Activated CD8-positive, alpha-beta memory T cell treated with anti-CD3 and anti-CD28 coated beads, Interleukin-2, amount 50 U/mL, for 24 hours (primary cell): ENCODE results near the gene WAC.
"Not testable (repeated sequence)": the region's sequence is repeated elsewhere in the genome, so short reads cannot be mapped to it uniquely, and the experiment has no call there.

Source experiments
- DNase-seq: peaks from one replicate; pipeline ENCODE4 v3.0.0-alpha.2; 2020; ENCODE audit errors: extremely low read depth

Gene WAC

DNA sequence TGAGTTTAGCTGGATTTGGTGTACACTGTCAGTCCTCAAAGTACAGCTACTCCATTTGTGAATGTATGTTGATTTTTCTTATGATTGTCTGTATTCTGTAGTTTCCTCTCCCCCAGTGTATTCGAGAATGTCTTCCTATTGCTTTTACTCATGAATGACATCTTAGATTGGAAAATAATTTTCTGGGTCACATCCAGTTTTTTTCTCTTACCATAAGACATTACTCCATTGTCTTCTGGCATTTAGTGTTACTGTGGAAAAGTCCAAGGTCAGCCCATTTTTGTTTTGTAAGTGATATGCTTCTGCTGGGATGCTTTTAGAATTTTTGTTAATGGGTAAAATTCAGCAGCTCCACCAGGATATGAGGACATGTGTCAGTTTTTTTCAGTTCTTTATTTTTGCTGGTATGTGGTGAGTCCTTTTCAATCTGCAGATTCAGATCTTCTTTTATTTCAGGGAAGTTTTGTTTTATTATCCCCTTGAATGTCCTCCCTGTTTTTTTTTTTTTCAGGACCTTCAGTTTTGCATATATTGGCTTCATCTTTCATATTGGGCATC is 33.6 kb downstream of the WAC start:
- DNase-seq: no peak

DNA sequence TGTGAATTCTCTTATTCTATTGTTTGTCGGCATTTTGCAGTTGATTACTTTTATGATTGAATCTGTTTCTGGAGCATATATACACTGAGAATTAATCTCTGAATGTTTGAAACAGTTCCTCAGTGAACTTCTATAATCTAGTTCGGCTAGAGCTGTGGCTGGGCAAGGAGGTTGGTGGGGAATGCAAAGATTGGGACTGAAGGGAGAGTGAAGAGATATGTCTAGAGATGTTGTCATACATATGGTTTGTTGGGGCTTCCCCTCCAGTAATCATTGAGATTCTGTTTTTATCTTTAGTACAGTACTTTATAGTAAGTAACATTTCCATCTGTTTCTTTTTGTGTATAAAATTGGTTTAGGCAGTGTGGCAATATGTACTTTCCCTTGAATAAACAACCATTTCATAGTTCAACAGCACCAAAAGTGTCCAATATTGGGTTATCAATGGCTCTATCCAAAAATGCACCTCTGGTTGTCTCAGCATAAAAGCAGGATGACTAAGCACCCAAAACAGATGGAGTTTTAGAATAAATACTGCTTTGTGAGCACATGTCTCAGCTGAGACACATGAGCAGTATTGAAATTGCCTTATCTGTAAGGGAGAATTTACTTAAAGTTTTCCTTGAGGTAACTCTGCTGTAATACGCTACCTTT is 36.7 kb downstream of the WAC start:
- DNase-seq: no peak

DNA sequence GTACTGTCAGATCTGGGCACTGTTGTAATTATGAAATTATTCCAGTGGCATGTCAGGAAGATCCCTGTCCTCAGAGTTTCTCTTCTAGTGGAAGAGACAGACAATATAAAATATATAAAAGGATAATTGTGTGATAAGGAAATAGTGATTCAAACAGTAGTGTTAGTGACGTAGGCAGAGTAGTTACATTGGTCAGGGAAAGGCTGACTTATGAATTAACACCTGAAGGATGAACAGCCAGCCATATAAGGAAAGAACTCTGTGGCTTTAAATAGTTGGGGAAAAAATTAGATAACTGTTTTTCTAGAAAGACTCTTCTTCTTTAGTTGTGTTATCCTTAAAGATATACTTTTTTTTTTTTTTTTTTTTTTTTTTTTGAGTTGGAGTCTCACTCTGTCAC is 37.7 kb downstream of the WAC start:
- no peak for DNase-seq

DNA sequence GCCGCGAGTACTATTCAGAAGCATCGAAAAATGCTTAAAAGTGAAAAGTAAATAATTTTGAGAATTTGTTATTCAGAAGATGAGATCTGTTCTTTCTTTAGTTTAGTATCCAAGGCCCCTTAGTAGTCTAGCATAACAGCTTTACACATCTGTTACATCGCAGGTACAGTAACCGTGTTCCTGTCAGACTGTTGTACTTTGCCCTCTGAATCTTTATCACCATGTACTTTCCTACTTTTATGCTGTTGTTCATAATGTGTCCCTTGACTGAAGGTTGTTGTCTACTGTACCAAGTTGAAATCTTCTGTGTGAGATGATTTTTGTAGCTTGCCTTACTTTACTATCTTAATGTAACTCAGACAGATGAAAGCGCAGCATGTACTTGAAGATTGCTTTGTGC is 38.3 kb downstream of the WAC start:
- DNase-seq: no peak

DNA sequence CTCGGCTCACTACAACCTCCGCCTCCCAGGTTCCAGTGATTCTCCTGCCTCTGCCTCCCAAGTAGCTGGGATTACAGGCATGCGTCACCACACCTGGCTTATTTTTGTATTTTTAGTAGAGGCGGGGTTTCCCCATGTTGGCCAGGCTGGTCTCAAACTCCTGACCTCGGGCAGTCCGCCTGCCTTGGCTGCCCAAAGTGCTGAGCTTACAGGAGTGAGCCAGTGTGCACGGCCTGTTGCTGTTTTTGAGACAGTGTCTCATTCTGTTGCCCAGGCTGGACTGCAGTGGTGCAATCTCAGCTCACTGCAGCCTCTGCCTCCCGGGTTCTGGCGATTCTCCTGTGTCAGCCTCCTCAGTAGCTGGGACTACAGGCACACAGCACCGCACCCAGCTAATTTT is 41.3 kb downstream of the WAC start:
- DNase-seq: not testable (repeated sequence)

DNA sequence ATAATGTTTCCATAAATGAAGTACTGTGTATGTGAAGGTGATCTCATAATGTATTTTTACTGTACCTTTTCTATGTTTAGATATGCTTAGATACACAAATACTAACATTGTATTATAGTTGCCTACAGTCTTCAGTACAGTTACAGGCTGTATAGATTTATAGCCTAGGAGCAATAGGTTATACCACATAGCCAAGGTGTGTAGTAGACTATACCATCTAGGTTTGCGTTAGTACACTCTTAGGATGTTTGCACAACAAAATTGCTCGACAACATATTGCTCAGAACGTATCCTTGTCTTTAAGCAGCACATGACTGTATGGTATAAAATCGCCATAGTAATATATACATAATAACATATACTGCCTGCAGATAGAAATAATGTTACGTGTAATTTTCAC is 42.9 kb downstream of the WAC start:
- DNase-seq: no peak

DNA sequence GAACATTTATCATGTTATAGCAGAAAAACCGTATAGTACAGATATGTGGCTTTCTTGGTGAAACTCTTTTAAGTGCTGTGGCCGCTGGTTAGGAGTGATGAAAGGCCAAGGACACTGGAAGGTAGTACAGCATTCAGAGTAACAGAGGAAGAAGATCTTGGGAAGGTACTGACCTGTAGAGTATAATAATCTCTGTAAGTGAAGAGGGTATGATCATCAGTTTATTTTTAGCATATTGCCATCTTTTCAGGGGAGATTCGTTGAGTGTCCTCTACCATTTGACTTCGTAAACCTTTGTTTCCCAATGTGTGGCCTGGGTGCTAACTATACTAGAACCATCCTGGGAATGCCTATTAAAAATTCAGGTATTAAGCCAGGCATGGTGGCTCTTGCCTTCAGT is 44.6 kb downstream of the WAC start:
- no peak for DNase-seq

DNA sequence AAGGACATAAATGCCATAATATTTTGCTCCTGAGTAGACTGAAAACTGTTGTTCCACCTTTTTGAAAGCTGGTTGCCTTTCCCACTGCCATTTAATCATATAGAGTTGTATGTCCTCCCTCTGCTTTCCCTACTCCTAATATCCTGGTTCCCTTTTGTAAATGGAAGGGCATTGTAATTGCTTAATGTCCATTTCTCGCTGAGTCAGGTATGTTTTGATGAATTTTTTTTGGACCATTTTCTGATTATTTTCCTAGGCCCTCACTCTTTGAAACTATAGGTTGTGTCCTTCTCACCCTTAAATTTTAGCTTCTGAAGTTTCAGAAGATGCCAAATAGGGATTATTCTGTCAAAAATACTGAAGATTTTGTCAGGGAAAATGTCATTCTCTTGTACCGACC is 45.5 kb downstream of the WAC start:
- DNase-seq: no peak

DNA sequence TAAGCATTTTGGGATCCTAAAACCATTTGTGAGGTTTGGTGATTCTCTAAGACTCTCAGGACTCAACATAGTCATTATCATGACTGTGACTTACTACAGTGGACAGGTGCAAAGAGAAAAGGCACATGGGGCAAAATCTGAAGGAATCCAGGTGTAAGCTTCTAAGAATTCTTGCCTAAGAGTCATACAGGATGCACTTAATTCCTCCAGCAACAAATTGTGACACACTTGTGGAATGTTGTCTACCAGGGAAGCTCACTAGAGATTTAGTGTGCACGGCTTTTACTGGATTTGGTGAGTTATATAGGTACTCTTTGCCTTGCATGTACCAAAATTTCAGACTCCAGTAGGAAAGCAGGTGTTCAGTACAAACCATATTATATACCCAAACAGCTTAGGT is 47.9 kb downstream of the WAC start:
- DNase-seq: no peak

DNA sequence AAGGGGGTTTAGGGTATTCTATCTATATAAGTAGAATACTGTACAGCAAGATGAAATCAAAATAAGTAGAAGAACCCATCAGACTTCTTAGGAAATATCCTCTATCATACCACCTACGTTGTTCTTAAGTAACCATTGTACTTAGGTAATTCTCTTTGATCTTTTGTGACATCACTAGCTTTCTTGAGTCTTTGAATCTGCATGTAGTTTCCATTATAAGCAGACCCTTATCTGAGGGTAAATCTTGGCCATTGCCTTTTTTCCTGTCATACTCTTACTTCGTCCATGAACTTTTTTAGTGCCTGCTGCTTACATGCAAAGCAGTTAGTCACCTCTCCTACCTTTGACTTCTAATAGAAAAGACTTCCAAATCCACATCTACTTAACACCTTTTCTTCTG is 49.0 kb downstream of the WAC start:
- DNase-seq: no peak

DNA sequence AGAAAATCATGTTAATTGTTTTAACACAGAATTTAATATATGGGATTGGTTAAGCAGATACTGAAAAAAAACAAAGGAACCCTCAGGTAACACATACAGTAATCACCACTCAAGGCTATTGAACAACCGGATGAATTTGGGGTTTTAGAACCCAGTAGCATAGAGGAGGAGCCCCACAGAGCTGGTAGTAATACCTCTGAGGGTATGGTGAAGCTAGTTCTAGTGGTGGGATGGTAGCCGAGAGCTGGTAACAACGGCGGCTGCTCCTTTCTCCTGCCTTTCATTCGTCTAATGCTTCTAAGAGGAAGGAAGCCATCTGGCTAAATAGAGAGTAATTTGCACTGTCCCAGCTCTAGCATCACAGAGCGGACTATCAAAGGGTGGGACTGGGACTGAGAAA is 52.2 kb downstream of the WAC start:
- DNase-seq: no peak

DNA sequence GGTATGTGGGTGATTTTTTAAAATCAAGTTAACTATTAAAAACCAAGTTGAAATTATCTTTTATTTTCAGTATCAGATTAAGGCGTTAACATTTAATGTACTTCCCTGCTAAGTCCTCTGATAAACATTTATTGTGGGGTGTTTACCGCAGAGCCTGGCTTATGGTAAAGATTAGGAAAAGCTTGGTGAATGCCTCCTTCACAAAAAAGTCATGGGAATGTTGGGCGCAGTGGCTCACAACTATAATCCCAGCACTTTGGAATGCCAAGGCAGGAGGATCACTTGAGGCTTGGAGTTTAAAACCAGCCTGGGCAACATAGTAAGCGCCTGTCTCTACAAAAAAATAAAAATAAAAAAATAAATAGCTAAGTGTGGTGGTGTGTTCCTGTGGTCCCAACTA is 53.3 kb downstream of the WAC start:
- DNase-seq: no peak

DNA sequence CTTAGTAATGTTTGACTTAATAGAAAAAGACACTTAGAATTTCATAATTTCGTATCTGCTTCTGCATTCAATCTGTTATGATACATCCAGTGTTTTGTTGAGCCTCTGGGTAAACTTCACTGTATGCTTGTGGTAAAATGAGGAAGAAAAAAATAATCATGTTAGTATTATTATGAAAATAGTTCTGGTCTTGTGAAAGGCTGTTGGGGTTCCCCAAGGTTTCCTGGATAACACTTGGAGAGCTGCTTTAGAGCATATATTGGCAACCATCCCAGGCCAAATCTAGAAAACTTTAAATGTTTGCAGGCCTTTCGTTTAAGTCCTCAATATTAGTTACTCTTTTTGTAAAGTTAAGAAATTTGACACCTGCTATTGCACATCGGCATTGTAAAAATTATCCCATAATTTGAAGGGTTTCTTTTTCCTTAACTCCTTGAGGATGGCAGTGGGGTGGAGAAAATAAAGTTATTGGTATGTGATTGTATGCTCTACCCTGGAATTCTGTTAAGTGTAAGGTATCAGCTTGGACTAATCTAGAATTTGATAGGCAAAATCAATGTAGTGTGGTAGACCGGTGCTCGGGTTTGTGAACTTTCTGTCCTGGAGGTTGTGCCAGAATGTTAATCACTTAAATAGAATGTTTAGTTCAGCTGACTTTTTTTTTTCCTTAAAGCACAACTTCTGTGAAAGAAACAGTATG is 54.5 kb downstream of the WAC start:
- no peak for DNase-seq

DNA sequence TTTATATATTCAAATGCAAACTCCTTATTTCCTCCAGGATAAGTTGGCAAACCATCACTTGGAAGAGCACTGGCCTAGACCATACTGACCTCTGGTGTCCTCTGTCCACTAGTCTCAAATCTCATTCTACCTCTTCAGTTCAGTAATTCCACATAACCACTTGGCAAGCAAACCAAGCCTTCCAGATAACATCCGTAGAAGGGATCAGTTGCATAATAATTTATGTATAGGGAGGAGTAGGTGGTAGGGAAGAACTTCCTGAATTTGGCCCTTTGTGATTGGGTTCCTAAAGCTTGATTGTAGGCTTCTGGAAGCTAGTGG is 55.0 kb downstream of the WAC start:
- DNase-seq: no peak

DNA sequence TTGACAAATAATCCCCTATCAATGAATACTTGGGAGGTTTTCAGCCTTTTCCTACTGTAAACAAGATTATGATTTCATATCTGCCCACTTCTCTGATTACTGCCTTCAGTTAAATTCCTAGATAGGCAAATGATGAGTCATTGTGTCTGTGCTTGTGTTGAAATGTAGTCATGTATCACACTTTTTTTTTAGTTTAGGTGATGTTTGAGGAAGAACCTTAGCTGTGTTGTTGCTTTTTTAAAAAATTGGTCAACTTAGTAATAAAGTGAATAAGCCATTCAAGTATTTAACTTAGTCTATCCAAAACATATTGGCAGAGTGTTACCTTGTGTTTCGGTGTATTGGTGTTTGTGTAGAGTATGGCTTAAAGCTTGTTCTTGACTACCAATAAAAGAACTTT is 60.0 kb downstream of the WAC start:
- no peak for DNase-seq

DNA sequence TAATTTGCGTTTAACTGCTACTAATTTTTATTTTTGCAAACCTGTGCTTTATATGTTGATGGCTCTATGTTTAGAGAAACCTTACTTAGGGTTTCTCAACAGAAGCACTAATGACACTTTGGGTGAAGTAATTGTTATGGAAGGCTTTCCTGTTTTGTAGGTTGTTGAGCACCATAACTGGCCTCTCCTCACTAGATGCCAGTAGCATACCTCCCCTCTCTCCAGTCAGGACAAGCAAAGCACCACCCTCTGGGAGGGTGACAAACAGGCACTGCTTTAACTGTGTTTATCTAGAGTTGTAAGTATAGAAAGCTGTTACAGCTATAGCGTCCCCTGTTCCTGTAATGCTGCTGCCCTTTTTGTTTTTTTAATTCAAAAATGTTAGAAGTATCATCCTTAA is 60.9 kb downstream of the WAC start:
- no peak for DNase-seq

DNA sequence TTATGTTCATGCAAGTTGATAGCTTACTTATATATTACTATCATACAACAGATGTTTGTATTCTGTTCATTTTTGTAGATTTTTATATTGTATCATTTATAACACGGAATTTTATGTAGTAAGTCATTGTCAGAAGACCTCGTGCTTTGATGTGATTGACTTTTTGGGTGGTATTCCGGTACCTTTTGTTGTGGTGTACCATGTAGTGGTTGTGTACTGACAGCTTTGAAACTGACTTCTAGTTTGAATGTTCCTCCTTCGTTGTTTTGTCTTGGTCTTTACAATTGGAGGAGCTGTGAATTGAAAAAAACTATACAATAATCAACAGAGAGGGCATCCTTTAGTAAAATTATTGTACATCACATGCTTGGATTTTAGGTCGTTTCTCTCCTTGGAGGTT is 61.5 kb downstream of the WAC start:
- no peak for DNase-seq

DNA sequence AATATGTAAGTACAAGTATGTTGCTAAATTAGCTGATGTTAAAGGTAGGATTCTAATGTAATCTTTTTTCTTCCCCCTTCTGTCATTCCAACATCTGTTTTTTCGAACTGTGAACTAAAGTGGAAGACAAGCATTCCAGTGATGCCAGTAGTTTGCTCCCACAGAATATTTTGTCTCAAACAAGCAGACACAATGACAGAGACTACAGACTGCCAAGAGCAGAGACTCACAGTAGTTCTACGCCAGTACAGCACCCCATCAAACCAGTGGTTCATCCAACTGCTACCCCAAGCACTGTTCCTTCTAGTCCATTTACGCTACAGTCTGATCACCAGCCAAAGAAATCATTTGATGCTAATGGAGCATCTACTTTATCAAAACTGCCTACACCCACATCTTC is 62.7 kb downstream of the WAC start:
- DNase-seq: no peak

DNA sequence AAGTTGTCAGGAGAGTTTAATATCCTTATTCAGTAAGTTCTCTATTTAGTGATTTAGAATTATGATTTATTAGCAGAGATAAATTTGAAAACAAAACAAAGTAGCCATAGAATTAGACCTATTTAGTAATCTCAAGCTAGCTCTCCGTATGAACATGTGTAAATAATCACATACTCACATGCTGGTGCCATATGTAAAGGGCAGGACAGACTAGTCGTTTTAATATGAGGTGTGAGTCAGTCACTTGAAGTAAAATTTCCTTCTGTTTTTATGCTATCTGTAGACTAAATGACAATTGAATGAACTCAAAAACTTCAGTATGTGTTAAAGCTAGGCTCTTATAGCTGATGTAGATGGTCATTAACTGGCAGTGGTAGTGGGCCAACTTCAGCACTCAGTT is 67.1 kb downstream of the WAC start:
- DNase-seq: no peak

DNA sequence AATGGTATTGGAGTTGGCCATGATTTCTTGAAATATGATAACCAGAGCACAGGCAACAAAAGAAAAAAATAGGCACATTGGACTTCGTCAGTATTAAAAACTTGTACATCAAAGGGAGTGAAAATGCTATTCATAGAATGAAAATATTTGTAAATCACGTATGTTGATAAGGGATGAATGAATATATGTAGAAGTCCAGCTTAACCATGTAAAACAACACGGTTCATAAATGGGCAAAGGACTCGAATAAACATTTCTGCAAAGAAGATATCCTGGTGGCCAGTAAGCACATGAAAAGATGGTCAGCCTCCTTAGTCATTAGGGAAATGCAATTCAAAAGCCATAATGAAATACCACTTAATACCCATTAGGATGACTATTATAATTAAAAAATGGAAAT is 68.1 kb downstream of the WAC start:
- DNase-seq: no peak

DNA sequence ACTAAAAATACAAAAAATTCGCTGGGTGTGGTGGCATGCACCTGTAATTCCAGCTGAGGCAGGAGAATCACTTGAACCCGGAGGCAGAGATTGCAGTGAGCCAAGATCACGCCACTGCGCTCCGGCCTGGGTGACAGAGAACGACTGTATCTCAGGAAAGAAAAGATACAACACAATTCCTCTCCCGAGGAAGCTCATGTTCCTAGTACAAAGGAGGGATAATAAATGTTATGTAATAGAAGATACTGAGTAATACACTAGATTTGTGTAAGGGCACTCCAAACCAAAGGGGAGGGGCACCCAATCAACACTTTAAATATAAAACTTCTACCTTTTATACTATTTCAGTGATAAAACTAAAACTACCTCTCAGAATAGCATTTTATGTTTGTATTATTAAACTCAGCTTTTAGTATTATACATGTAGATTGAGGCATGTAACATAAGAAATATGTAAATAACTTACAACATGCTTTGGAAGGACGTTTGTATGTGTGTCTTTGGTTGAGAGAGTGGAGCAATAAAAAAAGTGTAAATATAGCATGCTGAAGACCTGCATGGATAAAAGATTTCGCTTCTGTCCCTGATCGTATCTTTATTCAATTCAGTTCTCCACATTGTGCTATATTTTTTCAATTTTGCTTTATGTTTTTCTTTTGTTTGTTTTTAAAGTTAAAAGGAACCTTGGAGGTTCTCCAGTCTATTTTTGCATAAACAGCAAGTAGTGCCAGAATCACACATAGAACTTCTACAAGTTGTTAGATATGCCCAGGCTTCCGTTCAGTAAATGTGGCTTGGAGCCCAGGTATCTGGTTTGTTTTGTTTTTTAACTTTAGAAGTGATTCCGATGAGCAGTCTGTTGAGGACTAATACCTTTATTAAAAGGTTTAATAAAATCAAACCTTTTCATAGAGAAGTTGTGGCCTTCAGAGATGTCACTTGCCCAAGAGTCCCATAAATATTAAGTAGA is 71.9 kb downstream of the WAC start:
- no peak for DNase-seq

DNA sequence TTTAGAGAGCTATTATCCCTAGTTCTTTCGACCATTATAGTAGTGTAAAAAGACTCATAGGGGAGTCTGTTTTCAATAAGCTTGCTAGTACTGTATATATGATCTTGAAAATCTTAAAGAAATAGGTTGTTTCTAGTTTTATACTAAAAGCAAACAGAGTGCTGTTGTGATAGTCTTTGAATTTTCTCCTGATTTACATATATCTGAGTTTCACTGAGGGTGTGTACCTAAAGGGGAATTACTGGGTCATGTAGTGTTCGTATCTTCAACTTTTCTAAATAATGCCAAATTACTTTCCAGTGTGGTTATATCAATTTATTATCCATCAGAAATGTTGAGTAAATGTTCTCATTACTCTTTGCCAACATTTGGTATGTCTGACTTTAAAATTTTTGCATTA is 73.7 kb downstream of the WAC start:
- no peak for DNase-seq

DNA sequence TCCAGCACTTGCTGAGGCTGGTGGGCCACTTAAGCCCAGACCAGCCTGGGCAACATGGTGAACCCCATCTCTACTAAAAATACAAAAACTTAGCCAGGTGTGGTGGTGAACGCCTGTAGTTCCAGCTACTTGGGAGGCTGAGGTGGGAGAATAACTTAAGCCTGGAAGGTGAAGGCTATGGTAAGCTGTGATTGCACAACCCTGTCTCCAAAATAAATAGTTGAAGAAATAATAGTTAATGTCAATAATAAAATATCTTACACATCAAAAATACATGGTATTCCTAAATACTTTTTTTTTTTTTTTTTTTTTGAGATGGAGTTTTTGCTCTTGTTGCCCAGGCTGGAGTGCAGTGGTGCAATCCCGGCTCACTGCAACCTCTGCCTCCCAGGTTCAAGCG is 76.7 kb downstream of the WAC start:
- not testable (repeated sequence) for DNase-seq
